ENCODE data around the gene SLC17A4.

The SLC17A4 gene

GRCh38 chr6:25749837-25750236 is 4.7 kb upstream of the SLC17A4 start:
- DNase-seq (ENCODE audit: low spot score): no peak

DNA sequence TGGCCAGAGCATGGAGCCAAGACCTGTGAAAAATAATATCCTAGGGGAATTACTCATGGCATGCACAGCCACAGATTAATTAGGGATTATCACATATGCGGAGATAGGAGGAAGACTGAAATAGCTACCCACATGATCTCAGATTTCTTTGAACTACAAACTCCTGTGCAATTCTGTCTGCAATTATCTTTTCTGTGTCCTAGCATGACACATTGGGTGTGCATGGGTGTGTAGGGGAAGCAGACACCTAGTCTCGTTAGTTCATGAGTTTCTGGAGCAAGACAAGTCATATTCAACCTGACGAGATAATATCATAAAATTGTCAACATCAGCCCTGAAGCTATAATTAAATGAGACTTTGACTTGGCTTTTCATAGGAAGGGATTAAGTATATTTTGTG is 3.6 kb upstream of the SLC17A4 start:
- DNase-seq (ENCODE audit: low spot score): no peak

DNA sequence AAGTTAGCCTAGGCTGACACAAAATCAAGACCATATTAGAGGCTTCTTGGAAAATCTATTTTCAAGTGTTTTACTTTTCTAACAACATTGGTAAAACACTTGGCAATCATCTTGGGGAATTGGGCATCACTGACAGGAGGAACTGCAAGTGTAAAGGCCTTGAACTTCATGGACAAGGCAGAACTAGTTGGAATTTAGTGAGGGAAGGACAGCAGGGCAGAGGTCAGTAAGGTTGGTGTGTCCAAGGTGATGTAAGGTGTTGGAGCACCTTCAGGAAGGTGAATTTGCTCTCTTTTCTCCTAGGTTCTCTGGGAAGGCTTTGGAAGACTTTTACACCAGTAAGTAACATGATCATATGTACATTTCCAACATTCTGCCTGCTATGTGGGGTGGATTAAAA is 1.5 kb upstream of the SLC17A4 start:
- no peak for DNase-seq (ENCODE audit: low spot score)

DNA sequence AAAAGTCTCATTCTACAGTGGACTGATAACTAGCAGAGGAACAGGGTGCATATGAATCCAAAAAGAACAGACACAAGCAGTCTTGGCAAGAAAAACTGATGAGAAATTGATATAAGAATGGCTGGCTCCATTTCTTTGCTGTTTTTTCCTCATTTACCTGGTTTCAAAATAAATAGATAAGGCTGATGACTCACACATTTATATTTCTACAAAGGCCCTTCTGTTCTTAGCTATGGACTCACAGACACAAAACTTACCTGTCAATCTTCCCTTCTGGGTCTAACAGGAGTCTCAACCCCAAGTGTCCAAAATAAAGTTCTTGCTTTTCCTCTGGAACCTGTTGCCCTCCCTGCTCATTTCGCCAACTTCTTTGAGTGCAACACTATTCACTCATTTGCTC is 941 bp downstream of the SLC17A4 start:
- no peak for DNase-seq (ENCODE audit: low spot score)

GRCh38 chr6:25756382-25757363 is 2.1 kb downstream of the SLC17A4 start:
- no peak for DNase-seq (ENCODE audit: low spot score)

DNA sequence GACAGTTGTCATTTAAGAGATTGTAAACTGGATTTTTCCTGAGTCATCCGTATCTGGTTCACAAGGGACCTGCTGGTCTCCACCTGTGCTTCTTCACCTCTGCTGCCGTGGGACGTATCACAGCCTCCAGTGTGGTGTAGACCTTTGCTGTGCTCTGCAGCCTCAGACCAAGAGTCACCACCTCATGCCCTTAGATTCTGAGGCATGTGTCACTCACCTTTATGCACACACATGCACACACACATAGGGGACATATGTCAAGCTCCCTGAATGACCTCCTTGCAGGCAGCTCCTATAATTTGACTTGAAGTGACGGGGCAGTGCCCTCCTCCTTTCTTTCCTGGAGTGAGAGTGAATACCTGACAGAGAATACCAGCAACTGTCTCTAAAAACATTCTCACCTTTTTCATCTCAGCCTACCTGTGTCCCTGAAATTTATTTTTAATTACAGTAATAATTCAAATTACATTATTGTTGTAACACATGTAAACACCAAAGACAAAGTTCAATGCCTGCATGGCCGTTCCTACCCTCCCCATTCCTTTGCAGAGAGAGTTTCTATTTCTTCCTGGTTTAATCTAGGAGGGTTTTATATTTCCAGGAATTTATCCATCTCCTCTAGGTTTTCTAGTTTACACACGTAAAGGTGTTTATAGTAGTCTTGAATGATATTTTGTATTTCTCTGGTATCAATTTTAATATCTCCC is 3.5 kb downstream of the SLC17A4 start:
- DNase-seq (ENCODE audit: low spot score): no peak

DNA sequence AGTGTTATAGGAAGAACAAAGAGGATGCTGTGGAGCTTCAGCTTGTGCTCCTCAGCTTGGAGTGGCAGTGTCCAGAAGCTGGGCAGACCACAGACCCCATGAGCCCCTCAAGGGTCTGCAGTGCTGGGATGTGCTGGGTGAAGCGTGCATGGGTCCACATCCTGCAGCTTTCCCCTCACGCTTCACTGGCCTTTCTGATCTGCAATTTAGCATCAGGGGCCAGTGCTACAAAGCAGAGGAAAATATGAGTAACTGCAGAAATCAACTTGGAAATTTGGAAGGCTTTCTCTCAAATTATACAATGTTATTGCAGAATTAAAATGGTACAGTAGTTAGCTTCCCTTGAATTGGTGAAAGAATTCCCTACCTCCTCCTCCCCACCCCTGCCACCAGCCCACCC is 10.1 kb downstream of the SLC17A4 start:
- no peak for DNase-seq (ENCODE audit: low spot score)

GRCh38 chr6:25768566-25768965 is 14.0 kb downstream of the SLC17A4 start:
- no peak for DNase-seq (ENCODE audit: low spot score)

- no peak for DNase-seq (ENCODE audit: low spot score)
Observed at GRCh38 chr6:25769983-25770382, 15.4 kb downstream of the SLC17A4 start.

DNA sequence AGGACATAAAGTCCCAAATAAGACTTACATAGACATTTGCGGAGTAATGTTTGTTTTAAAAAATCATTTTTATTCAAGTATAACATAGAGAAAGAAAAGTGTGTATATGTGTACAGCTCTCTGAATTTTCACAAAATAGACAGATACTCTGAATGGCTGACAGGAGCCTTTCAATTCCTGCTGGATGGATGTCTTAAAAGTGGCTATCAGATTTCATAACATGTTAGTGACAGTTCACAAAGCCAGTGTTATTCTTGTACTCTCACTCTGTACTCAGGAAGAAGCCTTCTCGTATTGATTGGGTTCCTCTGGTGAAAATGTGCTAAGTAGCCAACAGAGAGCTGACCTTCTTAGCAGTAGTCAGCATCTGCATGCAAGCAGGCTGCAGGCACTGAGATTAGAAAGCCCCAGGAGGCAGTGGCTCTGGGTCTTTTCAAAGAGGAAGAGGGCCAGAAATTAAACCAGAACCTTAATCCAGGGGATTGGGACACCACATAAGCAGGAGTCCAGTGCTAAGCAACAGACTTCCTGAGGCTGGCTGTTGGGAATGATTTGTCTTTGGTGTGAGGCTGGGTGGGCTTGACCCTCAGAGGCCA is 19.7 kb downstream of the SLC17A4 start:
- DNase-seq (ENCODE audit: low spot score): no peak

- no peak for DNase-seq (ENCODE audit: low spot score)
Observed at GRCh38 chr6:25777031-25777430, 22.5 kb downstream of the SLC17A4 start.

DNA sequence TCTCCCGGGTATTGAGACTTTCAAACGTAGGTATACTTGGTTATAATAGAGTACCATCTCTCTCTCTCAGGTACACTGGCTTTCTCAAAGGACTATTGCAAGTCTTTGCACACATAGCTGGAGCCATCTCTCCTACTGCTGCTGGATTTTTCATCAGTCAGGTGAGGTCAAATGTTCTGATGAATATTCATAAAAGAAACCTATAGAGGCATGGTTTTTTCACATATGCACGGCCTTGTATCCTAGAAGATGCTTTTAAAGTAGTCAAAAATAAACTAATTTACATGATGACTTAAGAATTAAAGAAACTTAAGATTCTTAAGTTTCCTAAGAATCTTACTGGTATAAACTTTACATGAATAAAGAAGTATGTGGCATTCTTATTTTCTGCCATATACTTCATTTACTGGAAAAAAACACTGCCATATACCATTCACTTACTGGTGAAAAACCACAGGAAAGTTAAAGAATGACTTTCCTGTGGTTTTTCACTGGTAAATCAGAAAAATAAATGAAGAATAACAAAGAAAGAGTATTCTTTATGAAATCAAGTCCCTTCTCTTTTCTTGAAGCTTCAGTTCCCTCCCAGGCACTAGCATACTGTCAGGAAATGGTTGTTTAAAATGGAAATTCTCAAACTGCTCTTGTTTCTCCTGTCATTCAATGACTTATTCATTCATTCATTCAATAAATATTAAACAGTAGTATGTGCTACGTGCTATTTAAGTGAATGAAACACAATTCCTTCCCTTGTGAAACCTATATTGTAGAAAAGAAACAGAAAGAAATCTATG is 23.5 kb downstream of the SLC17A4 start:
- no peak for DNase-seq (ENCODE audit: low spot score)

GRCh38 chr6:25781134-25781533 is 26.6 kb downstream of the SLC17A4 start:
- DNase-seq (ENCODE audit: low spot score): no peak

- no peak for DNase-seq (ENCODE audit: low spot score)
Observed at GRCh38 chr6:25787428-25787827, 32.9 kb downstream of the SLC17A4 start.

GRCh38 chr6:25788305-25788922 is 33.9 kb downstream of the SLC17A4 start:
- DNase-seq (ENCODE audit: low spot score): peak; percentile 22

- DNase-seq (ENCODE audit: low spot score): no peak
Observed at GRCh38 chr6:25789475-25789874, 34.9 kb downstream of the SLC17A4 start.

DNA sequence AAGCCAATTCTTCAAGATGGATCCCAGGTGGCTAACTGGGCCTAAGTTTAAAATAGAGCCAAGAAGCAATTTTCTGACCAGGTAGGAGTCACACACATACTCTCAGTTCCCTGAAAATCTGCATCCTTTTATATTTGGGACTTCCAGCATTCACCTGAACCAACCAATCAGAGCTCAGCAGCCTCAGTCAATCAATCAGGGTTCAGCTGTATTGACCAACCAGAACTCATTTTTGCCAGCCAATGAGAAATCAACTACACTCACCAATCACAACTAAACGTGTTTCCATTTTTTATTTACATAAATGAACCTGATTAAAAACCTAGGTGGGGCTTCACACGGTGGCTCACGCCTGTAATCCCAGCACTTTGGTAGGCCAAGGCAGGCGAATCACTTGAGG is 37.5 kb downstream of the SLC17A4 start:
- no peak for DNase-seq (ENCODE audit: low spot score)

DNA sequence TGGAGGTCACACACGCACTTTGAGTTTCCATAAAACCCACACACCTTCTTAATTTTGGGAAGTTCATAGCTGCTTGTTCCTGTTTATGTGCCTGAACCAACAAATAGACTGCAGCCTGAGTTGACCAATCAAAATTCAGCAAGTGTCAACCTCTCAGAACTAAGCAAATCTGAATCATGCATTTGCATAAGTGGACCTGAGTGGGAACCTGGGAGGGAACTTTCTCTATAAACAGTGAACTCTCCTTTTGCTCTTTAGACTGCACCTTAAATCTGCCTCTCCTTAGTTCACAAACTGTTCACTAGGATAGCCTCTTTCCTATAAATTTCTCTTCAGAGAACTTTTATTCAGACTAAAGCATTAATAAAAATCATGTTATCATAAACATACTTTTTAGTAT is 39.4 kb downstream of the SLC17A4 start:
- DNase-seq (ENCODE audit: low spot score): no peak

DNA sequence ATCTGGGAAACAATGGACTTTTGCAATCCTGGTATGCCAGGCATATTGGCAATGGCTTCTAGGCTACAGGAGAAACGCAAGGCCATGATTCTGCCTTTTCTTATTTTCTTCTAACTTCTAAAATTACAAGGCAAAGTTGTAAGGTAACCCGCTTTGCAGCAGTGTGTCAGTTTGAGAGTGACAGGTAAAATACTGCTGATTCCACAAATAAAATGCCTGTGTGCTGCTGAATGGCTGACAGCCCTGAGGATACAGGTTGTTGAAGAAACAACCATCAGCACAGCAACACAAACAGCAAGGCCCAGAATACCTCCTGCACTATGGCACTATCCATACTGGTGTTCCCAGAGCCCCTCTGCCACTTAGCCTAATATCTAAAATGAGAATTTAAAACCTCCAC is 40.2 kb downstream of the SLC17A4 start:
- DNase-seq (ENCODE audit: low spot score): no peak

DNA sequence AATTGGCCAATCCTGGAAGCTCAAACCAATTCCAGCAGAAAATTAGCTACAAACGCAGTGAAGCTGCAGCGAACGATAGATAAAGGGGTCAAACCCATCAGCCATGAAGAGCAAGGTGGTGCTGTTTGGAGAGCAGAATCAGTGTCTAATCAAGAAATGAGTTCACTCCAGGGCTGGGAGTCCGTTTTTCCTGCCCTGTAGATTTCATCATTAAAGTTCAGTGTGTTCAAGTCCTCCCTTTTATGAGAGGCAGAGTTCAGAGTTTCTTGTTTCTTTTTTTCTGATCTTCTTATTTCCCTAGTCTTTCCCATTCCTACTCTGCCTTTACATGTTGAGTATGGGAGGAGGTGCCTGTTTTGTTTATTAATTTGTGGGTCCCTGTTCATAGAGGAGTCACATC is 46.9 kb downstream of the SLC17A4 start:
- no peak for DNase-seq (ENCODE audit: low spot score)

DNA sequence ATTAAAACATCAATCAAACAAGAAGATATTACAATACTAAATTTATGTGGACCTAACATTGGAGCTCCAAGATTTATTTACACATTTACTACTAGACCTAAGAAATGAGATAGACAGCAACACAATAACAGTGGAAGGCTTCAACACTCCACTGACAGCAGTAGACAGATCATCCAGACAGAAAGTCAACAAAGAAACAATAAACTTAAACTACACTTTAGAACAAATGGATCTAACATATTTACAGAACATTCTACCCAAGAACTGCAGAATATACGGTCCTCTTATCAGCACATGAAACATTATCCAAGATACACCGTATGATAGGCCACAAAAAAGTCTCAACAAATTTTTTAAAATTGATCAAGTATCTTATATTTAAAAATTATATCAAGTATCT is 50.3 kb downstream of the SLC17A4 start:
- DNase-seq (ENCODE audit: low spot score): no peak

DNA sequence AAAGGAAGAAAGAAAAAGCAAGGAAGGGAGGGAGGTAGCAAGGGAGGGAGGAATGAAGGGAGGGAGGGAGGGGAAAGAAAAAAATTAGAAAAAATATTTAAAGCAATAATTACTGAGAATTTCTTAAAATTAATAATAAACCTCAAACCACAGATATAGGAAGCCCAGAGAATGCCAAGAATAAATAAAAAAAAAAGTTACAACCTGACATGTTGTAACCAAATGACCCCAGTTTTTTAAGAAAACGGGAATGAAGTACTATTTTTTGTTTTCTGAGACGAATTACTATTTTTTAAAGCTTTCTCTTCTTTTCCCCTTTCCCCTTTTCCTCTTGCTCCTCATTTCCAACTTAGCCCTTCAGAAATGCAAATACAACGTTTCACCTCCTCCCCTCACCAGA is 60.7 kb downstream of the SLC17A4 start:
- DNase-seq (ENCODE audit: low spot score): no peak
